Mucosa of gallbladder (tissue), 1 donor: Measurements from ENCODE around the gene CGB3. TPM values are rescaled to one million over a fixed set of nuclear protein-coding genes. Genes with fewer than 3 reads are reported as not detected.
"Not testable (repeated sequence)": the region's sequence is repeated elsewhere in the genome, so short reads cannot be mapped to it uniquely, and the experiment has no call there.

Experiments used
- DNase-seq: peaks from one replicate; pipeline ENCODE4 v3.0.0-alpha.2; 2020; ENCODE audit warnings: low spot score
- total RNA-seq: library from RNA; stranded (reverse); gene quantifications from one replicate; pipeline ENCODE4 v1.2.1, GENCODE V29; 2021
- donor health status: DM: no; HTN: no; CAD: no.

Gene CGB3
- not detected for total RNA-seq

- not testable (repeated sequence) for DNase-seq
Measured at GRCh38 chr19:49024233-49024632, at the start of gene CGB3. TSS of gene CGB3 (minus strand) at chr19:49024333. CDS start at chr19:49023971, 362 bp downstream.

DNA sequence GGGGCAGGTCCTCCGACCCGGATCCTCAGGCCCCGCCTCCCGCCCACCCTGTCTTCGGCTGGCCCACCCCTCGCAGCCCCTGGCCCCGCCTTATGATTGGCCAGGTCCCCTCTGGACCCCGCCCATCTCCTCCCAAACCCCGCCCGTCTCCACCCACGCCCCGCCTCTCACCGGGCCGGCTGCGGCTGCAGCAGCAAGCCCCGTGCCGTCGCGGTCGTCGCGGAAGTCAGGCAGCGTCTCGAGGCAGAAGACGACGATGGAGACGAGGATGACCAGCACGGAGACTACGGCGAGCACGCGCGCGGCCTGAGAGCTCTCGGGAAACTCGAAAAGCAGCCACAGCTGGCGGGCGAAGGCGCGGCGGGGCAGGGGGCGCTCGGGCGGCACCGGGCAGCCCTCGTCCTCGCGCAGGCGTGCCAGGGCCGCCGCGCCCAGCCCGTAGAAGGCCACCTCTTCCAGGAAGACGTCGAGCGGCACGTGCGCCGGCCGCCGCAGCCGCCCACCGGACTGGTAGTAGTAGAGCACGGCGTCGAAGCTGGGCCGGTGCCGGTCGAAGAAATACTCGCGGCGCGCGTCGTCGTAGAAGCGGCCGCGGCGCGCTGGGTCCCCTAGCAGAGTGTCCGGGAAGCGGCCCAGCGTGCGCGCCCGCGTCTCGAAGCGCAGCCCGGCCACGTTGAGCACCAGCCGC is 47.9 kb upstream of the CGB3 start:
- no peak for DNase-seq

DNA sequence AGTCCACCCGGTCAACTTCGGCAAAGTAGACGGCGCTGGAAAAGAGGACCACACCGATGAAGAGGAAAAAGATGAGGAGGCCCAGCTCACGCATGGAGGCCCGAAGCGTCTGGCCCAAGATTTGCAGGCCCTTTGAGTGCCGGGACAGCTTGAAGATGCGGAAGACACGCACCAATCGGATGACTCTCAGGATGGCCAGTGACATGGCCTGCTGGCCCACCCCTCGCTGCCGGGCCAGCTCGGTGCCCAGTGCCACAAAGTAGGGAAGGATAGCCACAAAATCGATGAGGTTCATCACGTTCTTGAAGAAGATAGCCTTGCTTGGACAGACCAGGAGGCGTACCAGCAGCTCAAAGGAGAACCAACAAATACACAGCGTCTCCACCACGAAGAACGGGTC is 46.3 kb upstream of the CGB3 start:
- DNase-seq, result no peak

GRCh38 chr19:49069026-49069425 is 44.9 kb upstream of the CGB3 start:
- no peak for DNase-seq

DNA sequence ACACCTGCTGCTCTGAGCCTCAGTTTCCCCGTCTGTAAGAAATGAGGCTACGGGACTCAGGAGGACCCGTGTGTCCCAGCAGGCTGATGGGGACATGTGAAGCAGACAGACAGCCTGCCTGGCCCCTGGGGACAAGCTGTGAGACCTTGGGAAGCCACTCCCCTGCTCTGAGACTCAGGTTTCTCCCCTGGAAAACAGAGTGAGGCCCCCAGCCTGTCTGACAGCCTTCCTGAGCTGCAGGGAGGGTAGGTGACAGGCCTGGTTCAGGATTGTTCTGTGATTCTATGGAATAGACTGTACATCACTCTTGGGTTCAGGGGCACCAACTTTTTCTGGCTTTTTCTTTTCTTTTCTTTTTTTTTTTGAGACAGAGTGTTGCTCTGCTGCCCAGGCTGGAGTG is 43.4 kb upstream of the CGB3 start:
- no peak for DNase-seq

- no peak for DNase-seq
Measured at GRCh38 chr19:49065905-49066512, 41.9 kb upstream of the CGB3 start.

DNA sequence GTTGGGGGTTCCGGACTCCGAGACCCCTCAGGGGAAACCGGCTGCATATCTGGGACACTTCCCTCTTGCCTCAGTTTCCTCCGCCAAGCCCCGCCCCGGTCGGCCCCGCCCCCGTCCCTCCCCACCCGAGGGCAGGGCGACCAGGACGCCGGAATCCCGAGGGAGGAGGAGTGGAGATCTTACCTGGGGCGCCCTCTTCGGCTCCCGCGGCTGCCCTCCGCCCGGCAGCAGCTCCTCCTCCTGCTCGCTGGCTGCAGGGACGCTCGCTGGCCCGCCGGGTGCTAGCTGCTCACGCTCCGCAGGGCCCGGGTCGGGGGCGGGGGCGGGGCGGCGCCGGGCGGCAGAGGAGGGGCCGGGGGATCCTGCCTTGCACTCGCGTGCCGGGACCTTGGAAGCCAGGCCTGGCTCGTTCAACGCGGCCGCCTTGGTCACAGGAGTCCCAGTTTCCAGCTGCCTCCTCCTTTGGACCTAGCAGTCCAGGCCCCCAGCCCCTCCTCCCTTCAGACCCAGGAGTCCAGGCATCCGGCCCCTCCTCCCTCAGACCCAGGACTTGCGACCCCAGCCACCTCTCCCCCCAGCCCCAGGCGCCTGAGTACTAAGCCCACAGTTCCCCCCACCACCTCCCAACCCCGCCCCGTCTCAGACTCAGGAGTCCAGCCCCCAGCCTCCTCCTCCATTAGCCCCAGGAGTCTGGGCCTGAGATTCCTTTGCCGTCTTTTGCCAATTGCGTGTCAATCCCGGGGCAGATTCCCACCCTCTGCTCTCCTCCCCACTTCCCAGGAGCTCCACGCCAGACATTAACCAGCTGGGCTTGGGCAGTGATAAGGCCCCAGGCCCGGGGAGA is 40.9 kb upstream of the CGB3 start, which contains the start of gene NTF4:
TSS of gene NTF4 (minus strand) at position 51 of the 844 bp plus-strand sequence. CDS start 2,821 bp downstream, outside the sequence.
- no peak for DNase-seq

DNA sequence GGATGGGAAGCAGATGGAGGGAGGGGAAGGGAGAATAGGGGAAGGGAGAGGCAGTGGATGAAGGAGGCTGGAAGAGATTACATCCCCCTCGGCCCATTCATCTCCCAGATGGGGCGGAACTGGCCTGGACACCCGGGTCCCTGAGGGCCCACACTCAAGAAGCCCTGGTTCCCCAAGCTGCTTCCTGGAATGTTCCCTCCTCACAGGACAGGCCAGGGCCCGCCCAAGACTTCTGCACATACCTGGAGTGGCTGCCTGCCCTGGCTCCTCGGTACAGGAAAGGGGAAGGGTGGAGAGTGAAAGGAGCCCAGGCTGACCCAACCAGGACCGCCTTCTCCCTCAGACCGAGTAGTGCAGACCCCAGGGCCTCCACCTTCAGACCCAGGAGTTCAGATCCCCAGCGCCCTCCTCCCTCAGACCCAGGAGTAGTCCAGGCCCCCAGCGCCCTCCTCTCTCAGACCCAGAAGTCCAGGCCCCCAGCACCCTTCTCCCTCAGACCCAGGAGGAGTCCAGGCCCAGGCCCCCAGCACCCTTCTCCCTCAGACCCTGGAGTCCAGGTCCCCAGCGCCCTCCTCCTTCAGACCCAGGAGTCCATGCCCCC is 40.0 kb upstream of the CGB3 start:
- DNase-seq, result no peak

GRCh38 chr19:49061445-49061844 is 37.3 kb upstream of the CGB3 start:
- no peak for DNase-seq

DNA sequence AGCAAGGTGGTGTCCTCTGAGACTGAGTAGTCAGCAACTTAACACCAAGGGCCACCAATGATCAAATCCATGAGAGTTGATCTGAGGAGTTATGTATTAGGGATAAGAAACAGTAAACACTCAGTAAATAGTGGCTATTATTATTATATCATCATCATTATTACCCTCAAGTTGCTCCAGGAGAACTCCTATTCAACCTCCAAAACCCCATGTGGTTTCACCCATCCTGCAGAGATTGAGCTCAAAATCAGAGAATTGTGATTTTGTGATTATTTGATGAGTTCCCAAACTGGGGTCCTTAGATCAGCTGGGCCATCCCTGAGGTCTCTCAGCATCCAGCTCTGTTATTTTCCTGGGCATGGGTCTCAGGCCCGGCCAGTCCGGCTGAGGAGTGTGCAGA is 36.9 kb upstream of the CGB3 start:
- no peak for DNase-seq

DNA sequence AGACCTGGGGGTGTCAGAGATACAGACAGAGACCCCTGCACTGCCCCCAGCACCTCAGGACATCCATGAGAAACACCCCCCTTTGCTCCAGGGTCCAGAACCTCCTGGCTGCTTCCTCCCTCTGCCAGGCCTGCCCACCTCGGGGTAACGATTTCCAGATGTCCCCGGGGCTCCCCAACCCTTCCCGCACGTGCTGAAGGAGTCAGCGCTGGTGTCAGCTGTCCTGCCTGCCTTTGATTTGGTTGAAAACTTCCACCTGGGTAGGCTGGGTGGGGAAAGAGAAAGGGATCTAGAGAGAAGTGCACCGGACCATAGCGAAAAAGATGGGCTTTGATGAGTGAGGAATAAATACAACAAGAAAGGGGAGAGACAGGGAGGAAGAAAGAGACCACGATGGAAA is 34.9 kb upstream of the CGB3 start:
- no peak for DNase-seq

- no peak for DNase-seq
Measured at GRCh38 chr19:49058562-49058961, 34.4 kb upstream of the CGB3 start.

GRCh38 chr19:49057636-49058234 is 33.6 kb upstream of the CGB3 start, which contains the start of gene CGB7:
TSS of gene CGB7 (minus strand) at chr19:49057749. CDS start at chr19:49055375, 2,374 bp downstream.
- peak; percentile 49 for DNase-seq

GRCh38 chr19:49056902-49057596 is 32.9 kb upstream of the CGB3 start:
- not testable (repeated sequence) for DNase-seq

GRCh38 chr19:49056101-49056901 is 32.2 kb upstream of the CGB3 start:
- DNase-seq, result peak; percentile 29

DNA sequence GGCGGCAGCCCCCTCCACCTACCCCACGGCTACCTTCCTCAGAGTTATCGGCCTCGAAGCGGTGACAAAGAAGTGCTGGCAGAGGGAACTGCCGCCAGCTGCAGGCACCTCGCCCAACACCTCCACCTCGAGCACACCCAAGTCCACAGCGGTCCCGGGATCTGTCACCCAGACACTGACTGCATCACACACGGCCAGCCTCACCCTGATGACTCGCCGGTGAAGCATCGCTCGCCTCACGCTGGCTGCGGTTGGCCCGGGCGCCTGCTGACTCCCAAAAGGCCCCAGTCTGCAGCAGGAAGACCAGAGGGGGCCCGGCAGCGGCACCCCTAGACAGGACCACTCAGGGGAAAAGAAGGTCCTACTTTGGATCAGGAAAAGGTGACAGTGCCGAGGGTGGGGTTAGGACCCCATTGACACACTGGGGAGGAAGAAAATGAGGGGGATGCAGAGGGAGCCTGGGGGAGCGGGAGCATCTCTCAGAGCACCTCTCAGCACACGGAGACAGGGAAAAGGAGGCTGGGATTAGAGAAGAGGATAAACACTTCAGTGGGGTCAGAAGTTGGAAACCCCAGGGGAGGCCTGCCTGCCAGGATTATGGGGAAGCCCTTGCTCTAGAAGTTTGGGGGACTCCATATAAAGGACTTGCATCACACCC is 26.4 kb upstream of the CGB3 start:
- not testable (repeated sequence) for DNase-seq

GRCh38 chr19:49049834-49050233 is 25.7 kb upstream of the CGB3 start:
- not testable (repeated sequence) for DNase-seq

DNA sequence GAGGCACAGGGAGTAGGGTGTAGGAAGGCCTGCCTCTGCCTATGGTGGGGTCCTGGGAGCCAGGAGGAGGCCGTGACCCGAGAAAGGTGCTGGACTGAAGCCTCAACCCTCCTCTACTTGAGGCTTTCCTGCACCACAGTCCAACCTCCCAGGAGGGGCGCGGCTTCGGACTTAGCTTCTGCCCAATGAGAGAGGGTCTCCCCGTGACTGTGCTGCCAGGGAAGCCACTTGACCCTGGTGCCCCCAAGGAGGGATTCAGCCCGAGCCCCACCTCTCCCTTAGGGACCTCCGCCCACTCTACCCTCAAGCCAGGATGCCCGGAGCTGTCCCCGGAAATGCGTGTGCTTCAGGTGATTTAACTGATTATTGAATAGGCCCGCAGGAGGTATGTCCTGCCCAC is 24.9 kb upstream of the CGB3 start, which contains the start of gene CGB8:
TSS of gene CGB8 (minus strand) at position 101 of the 400 bp plus-strand sequence. CDS start 372 bp downstream, outside the sequence.
- DNase-seq, result not testable (repeated sequence)

DNA sequence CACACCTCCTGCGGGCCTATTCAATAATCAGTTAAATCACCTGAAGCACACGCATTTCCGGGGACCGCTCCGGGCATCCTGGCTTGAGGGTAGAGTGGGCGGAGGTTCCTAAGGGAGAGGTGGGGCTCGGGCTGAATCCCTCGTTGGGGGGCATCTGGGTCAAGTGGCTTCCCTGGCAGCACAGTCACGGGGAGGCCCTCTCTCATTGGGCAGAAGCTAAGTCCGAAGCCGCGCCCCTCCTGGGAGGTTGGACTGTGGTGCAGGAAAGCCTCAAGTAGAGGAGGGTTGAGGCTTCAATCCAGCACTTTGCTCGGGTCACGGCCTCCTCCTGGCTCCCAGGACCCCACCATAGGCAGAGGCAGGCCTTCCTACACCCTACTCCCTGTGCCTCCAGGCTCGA is 19.4 kb upstream of the CGB3 start, which contains the start of gene CGB5:
TSS of gene CGB5 (plus strand) at position 301 of the 400 bp plus-strand sequence. CDS start 362 bp downstream, outside the sequence.
- DNase-seq, result not testable (repeated sequence)
